ENCODE data around the gene ZNF362.

GRCh38 chr1:33284049-33284448 lies 27.8 kb downstream of the ZNF362 start:
- TF ChIP-seq CTCF (IDR thresholded peaks at IDR 0.05; ENCODE audit: borderline replicate concordance, extremely low read depth, low read length, poor library complexity, severe bottlenecking), result no peak
- TF ChIP-seq EZH2 (IDR thresholded peaks at IDR 0.05; ENCODE audit: borderline replicate concordance, low read depth, low read length, severe bottlenecking), result no peak

All from DND-41 (cell line).